HG03025 (cell line): ENCODE data around the gene CD14.
"Not testable (repeated sequence)": the region's sequence is repeated elsewhere in the genome, so short reads cannot be mapped to it uniquely, and the experiment has no call there.

Experiments used
- ATAC-seq: cut with Tn5 transposase; IDR thresholded peaks from one replicate; pipeline ENCODE4 v1.9.1; 2021; ENCODE audit warnings: mild to moderate bottlenecking, moderate library complexity; ENCODE audit not compliant: unreplicated experiment, low FRiP score

Gene CD14

GRCh38 chr5:140633021-140633471 lies at the start of gene CD14:
CD14 (minus strand) TSS chr5:140633175; CDS start chr5:140633071, 104 bp downstream.
- no peak for ATAC-seq

DNA sequence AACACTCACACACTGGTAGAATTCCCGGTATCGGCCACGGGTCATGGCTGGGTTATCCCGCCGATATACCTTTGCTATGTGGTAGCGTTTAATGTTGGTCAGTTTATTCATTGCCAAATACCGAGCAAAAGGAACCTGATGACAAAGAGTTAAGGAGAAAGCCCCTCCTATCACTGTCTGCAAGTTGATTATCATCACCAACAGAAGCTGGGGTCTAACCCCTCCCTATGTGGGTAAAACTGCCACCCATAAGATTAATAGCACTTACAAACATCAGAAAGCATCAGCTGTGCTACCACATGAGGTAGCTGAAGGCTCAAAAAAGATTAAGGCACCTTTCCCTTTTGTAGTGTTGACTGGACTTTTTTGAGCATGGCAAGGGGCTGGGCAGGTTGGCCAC lies 46.0 kb upstream of the CD14 start:
- no peak for ATAC-seq

DNA sequence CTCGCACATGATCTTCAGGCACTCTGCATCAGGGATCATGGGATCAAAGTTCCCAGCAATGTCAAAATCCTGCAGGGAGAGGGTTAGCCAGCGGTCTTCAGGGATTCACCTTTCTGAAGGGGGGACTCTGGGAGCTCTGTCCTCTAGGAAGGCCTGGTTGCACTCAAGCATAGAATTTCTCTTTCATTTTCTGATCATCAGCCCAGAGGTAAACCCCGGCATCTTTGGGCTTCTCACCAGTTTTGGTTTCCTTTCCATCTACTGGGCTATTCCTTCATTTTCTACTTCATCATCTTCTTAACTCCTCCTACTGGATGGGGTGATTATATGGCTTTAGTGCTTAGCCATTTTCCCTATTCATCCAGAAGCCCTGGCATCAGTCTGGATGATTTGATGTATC lies 45.0 kb upstream of the CD14 start:
- ATAC-seq = no peak

- ATAC-seq = no peak
Measured at GRCh38 chr5:140674629-140675028, 41.7 kb upstream of the CD14 start.

GRCh38 chr5:140674211-140674610 lies 41.2 kb upstream of the CD14 start:
- no peak for ATAC-seq

DNA sequence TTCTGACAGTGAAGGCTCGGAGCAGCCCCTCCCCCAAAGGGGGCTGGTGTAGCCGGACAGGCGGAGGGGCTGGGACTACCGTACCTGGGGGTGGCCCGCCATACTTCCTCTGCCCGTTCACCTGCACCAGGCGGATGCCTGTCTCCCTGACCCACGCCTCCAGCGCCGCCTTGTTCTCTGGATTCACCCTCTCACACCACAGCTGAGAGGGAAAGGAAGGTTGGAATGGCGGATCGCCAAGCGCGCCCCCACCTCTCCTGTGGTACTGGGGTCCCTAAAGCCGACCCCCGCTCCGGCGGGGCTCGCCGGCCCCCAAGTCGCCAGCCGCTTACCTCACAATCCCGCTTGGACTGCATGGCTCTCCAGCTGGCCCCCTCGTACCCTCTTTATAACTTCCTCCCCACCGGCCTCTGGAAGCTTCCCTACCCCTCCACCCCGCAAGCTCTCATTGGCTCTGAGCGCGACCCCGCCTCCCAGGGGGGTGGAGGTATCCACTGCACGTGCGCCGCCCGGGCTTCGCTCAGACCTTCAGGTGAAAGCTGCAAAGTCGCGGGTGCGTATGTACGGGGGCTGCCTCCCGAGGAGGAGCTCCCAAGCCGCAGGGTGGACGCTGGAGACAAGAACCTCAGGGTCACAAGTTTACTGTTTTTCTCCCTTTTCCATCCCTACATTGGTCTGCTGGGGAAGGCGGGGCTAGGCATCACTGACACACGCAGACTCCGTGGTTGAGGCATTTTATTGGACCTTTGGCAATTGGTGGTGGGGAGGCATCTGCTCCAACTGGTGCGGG lies 40.4 kb upstream of the CD14 start, which contains the start of gene DND1:
TSS of gene DND1 (minus strand) at position 390 of the 790 bp plus-strand sequence. CDS start at position 356, 34 bp downstream.
- ATAC-seq = no peak

- ATAC-seq = no peak
Measured at GRCh38 chr5:140672455-140673186, 39.6 kb upstream of the CD14 start.

GRCh38 chr5:140671472-140672125 lies 38.6 kb upstream of the CD14 start:
- no peak for ATAC-seq

- not testable (repeated sequence) for ATAC-seq
Measured at GRCh38 chr5:140671035-140671434, 38.1 kb upstream of the CD14 start.

DNA sequence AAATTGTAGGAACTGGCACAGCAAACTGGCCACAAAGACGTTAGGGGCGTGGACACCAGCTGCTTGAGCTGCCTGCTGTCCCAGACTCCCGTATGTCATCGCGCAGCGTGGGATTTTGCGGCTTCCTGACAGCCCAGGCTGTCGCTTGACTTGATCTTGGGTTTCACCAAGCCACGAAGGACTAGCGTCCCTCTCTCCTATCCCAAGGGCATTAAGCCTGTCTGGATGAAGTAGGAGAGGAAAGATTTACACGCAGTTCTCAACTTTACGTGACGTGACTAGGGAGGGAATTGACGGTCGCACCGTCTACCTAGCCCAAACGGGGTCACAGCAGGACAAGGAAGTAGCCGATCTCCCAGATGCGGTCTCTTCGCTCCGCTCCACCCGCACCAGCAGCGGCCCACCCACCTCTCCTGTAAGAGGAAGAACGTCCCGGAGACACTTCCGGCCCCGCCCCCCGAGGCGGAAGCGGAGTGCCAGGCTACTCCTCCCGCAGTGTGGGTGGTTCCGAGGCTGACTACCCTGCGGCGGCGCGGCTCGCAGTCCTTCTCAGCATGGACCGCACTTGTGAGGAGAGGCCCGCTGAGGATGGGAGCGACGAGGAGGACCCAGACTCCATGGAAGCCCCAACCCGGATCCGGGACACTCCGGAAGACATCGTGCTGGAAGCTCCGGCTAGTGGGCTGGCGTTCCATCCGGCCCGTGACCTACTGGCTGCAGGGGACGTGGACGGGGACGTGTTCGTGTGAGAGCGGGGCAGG lies 31.6 kb upstream of the CD14 start, which contains the start of gene WDR55:
TSS of gene WDR55 (plus strand) at position 546 of the 761 bp plus-strand sequence. CDS start at position 555, 9 bp downstream.
- ATAC-seq = peak; percentile 95

DNA sequence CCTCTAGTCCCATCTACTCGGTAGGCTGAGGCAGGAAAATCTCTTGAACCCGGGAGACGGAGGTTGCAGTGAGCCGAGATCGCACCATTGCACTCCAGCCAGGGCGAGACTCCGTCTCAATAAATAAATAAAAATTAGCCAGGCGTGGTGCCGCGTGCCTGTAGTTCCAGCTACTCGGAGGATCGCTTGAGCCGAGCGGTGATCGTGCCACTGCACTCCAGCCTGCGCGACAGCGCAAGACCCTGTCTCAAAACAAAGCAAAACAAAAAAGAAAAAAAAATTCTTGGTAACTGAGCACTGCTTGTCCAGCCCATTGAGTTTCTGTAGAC lies 31.0 kb upstream of the CD14 start:
- no peak for ATAC-seq

- ATAC-seq = not testable (repeated sequence)
Measured at GRCh38 chr5:140660371-140660770, 27.4 kb upstream of the CD14 start.

DNA sequence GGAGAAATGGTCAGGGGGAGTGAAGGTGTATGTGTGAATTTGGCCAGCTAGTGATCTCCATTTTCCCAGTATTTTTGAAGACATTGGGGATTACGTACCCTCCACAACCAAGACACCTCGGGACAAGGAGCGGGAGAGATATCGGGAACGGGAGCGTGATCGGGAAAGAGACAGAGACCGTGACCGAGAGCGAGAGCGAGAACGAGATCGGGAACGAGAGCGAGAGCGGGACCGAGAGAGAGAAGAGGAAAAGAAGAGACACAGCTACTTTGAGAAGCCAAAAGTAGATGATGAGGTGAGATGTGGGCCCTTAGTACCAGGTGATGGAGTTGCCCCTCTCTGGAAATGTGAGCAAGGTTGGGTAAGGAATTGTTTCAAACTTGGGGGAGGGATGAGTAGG lies 25.9 kb upstream of the CD14 start:
- no peak for ATAC-seq

DNA sequence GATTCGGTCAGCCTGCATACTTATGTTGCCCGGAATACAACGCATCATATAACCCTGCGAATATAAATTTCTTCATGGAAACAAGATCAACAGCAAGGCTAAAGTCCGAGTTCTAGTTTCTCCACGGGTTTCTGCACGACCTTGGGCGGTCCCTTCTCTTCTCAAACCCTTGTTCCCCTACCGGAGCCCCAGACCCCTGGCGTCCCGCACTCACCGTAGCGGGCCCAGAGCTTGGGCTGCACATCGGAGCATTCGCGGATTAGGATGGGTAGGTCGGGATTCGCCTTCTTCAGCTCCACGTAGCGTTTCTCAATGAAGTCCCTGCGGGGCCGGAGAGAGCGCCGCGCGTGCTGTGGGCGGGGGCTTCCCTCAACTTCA lies 14.1 kb upstream of the CD14 start:
- ATAC-seq = no peak

GRCh38 chr5:140642718-140643117 lies 9.7 kb upstream of the CD14 start:
- ATAC-seq = no peak

DNA sequence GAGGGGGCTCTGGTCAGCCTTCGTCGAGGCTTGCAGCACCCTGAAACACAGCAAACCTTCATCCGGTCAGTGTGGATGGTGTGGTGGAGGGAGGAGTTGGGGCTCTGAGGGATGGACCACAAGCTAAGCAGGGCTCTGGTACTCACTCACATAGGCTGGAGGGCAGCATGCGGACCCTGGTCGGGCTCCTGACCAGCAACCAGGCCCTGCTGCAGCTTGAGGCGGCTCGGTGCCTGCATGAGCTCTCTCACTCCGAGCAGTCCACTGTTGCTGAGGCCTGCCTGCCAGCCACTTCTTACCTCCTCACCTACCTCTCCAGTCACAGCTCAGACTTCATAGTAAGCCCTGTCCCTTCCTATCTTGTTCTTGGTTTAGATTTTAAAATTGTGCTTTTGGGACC lies 8.7 kb upstream of the CD14 start:
- no peak for ATAC-seq

DNA sequence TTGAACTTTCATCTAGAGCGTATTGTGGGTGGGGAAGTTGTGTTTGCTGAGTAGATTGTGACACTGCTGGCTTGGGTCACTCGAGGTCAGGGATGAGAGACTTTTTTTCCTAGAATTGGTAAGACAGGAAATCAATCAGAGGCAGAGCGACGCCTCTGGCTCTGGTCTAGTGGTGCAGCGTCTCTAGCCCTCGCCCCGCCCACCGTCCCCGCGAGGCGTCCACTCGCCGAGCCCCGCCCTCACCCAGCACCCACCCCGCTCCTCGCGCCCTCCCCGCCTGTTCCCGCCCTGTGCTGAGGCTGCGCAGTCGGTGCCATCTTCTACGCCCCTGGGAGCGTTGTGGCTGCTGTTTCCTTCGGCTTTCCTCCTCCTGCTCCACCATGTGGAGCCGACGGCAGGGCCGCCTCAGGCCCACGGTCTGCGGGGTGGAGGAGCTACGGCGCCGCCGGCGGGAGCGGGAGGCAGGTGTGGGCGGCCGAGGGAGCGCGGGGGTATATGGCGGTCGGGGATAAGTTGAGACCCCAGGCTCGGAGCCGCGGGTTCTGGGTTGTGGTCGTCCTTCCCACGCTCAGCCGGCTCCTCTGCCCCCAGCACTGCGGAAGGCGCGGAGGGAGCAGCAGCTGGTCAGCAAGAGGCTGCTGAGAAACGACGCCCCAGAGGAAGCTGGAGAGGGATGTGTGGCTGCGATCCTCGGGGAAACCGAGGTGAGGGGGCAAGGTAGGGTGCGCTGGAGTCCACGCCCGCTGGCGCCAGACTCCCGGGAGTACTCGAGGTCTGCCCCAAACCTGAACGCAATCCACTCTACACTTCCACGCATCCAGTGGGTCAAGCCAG lies 6.4 kb upstream of the CD14 start, which contains the start of gene TMCO6:
TSS of gene TMCO6 (plus strand) at position 304 of the 834 bp plus-strand sequence. CDS start at position 381, 77 bp downstream.
- ATAC-seq = peak; percentile 78

GRCh38 chr5:140638898-140639147 lies 5.8 kb upstream of the CD14 start:
- not testable (repeated sequence) for ATAC-seq

DNA sequence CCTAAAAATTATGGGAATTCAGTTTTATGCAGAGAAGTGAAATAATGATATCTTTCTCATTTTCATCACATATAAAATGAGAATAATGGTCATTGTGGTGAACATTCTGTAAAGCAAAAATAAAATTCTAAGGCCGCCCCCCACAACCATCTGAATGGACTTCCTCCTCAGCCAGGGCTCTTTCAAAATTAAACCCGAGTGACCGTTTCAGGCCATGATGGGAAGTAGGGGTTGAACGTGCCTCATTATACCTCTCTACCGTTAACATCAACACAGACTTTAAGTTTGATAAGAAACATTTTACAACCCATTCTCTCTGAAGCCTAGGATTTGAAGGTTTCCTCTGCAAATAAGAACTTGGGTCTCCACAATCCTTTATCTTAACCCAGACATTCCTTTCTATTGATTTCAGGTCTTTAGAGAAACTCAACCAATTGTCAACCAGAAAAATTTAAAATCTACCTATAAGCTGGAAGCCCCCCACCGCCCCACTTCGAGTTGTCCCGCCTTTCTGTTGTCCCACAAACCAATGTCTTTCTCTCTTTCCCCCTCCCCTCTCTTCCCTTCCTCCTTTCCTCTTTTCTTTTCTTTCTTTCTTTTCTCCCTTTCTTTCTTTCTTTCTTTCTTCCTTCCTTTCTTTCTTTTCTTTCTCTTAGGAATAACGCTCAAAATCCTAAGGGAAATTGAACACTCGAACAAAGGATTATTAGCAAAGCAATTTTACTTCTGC lies 4.6 kb upstream of the CD14 start:
- ATAC-seq = no peak
